OCI-LY7 (cell line): Measurements from ENCODE around the gene RAB3C.
"Not testable (repeated sequence)": the region's sequence is repeated elsewhere in the genome, so short reads cannot be mapped to it uniquely, and the experiment has no call there.

ENCODE experiments used
- CTCF ChIP-seq: fragments of 200-600 bp; sonication (generic); conservative IDR thresholded peaks from 2 replicates; pipeline ENCODE4 v1.5.1; 2014; ENCODE audit warnings: mild to moderate bottlenecking, antibody characterized with exemption, low read length, moderate library complexity, mixed read lengths
- EZH2phosphoT487 ChIP-seq: fragments of 200-600 bp; sonication (generic); IDR thresholded peaks from 2 replicates; pipeline ENCODE4 v1.6.1; 2018; ENCODE audit warnings: low read depth, borderline replicate concordance, mild to moderate bottlenecking, mixed run types, antibody characterized with exemption, low read length, moderate library complexity, mixed read lengths

GRCh38 chr5:58557665-58558338, 25.1 kb upstream of the RAB3C start:
- not testable (repeated sequence) for TF ChIP-seq CTCF, EZH2phosphoT487
